Stimulated activated CD4-positive, alpha-beta T cell treated with anti-CD3 and anti-CD28 coated beads, Interleukin-4, amount 100 ng/mL, for 1 hour (primary cell): ENCODE results near the gene AIFM1.
"Not testable (repeated sequence)": the region's sequence is repeated elsewhere in the genome, so short reads cannot be mapped to it uniquely, and the experiment has no call there.

Source experiments
- DNase-seq: peaks from one replicate; pipeline ENCODE4 v3.0.0-alpha.2; 2020

Gene AIFM1

DNA sequence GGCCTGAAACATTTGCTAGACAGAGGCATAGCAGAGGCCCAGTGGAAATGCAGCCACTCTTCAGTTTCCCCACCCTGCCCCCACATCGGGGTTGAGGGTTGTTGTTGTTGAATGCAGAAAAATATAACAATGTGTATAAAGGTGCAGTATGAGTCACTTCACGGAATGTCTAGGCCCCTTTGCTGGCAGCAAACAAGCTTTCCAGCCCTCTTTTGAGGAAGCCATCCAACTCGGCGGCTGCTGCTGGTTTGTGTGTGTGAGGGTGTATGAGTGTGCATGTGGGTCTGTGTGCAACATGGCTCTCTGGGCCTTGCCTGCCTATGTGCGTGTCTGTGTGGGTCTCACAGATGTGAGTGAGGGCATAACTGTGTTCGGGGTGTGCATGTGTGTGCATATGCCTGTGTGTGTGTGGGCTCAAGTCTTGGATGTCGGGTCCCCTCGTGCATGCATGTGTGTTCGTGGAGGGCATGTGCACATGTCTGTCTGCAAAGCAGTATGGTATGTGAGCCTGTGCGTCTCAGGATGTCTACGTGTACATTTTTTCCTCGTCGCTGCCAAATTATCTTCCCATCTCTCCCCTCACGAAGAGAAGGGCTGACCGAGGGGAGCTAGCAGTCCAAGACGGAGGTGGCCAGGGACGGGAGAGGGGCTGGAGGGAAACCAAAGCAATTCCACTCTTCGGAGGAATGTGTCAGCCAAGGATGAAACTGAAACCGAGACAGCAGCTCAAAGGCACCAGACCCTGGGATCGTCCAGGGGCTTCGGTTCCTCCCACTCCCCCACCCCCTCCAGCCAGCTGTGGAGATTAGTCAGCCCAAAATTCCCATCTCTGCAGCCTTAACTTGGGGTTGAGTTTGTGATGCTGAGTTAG lies 47.0 kb downstream of the AIFM1 start:
- DNase-seq, result no peak

DNA sequence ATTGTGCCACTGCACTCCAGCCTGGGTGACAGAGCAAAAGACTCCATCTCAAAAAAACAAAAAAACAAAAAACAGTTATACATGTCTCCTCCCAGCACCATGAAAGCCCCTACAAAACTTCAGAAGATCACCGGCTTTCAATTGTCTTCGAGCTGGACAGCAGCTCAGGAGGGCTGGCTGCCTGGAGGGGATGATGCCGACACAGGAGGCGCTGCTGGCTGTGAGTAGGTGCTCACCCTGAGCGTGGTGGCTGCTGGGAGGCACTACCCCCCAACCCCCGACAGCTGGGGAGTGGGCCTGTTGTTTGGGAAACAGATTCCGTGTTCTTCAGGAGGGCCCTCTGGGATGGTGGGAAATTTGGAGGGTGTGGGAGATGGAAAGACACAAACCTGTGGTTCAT lies 48.5 kb downstream of the AIFM1 start:
- no peak for DNase-seq

DNA sequence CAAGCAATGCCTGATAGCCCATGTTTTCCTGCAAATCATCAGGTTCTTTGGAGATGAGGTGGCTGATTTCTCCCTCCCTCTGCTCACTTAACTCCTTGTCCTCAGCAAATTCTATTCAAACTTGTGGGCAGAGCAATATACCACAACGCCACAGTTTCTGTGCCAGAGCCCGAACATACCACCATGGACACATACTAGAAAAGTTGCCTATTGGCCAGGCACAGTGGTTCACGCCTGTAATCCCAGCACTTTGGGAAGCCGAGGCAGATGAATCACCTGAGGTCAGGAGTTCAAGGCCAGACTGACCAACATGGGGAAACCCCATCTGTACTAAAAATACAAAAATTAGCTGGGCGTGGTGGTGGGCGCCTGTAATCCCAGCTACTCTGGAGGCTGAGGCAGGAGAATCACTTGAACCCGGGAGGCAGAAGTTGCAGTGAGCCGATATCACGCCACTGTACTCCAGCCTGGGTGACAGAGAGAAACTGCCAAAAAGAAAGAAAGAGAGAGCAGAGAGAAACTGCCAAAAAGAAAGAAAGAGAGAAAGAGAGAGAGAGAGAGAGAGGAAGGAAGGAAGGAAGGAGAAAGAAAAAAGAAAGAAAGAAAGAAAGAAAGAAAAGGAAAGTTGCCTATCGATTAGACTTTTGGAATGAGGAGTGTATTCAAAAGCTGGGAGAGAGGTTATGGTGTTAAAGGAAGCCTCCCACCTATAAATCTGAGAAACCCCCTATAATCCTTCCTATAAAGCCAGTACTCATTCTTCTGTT lies 50.3 kb downstream of the AIFM1 start:
- not testable (repeated sequence) for DNase-seq

DNA sequence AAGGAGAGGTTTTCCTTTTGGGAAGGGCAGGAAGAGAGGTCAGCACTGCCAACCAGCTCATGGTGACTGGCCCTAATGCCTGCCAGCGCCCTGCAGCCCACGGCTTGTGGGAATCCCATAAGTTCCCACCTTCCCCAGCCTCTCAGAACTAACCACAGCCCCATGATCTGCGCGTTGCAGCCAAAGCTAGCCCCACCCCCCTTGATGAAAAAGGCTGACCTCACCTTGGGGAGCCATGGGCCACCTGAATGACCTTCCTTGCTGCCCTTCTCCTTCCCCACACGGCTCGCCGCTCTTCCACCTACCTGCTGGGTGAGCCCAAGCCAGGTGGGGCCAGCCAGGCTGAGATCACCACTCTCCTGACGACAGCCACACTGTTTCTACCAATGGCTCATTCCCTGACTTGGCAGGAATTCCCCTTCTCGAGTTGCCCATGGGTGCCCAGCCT lies 51.5 kb downstream of the AIFM1 start:
- DNase-seq, result no peak

DNA sequence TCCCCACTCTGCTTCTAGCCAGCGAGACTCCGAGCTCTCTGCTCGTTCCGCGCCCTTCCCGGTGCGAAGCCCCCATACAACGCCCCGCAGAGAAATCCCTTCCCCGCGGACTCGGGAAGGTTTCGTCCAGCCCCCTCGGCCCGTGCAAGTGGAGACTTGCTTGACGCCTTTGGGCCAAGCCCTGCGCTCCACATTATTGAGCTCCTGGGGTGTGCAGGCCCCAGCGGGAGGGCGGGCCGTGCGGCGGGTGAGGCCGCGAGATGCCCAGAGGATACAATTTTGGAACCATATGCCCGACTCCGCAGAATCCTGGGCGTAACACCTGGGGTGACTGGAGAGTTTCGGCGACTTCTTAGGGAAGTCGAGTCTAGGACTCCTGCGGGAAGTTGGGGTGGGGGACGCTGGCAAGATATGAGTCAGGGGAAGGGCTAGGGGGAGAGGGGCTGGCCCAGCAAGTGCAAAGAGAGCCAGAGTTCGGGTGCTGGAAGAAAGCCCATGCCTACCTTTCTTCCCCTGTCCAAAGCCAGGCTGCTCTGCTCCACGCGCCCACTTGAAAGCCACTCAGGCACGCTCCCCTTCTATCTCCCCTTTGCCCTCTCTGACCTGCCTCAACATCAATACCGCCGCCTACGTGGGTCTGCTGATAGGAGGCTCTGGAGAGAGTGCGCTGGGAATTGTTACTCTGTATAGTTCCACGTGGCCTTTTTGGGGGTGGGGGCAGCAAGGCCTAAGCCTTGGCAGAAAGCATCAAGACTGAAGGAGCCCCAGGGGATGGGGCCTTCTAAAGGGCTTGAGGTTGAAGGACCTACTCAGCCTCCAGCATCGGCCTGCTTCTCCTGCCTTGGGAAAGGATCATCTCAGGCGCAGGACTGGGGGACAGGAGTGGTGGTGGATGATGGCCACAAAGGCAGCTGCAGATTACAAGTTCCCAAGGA lies 54.2 kb downstream of the AIFM1 start:
- no peak for DNase-seq

DNA sequence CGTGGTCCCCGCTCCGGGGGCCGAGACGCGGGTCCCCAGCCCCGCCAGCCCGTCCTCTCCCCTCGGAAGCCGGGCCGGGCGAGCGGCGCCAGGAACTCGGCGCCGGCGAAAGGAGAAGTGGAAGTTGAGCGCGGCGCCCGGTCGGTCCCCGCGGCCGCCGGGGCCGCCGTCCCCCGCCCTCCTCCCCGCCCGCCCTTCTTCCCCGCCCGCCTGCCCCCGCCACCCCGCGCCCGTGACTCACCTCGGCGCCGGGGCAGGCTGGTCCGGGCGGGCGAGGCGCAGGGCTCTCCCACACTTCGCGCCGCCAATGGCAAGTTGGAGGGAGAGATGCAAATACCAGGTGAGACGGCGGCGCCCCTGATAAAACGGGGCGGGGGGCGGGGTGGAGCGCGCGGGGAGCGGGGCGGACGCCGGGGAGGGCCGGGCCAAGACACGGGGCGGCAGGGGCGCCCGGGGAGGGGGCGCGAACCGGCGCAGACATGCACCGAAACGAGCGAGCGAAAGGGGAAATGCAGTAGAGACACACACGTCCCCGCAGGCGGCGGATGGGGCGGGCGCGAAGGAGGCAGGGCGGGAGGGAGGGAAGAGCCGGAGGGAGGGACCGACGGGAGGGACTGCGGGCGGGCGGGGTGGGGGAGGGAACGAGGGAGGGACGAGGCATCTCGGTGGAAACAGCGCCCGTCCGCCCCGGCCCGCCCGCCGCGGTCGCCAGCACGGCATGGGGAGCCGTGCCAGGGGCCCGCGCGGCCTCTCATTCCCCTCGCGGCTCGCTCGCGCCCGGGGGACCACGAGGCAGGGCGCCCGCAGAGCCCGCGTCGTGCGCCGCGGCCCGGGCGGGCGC lies 55.0 kb downstream of the AIFM1 start, which contains the start of gene ELF4:
TSS of gene ELF4 (minus strand) at position 119 of the 841 bp plus-strand sequence. CDS start 29,167 bp downstream, outside the sequence.
- peak; percentile 65 for DNase-seq

DNA sequence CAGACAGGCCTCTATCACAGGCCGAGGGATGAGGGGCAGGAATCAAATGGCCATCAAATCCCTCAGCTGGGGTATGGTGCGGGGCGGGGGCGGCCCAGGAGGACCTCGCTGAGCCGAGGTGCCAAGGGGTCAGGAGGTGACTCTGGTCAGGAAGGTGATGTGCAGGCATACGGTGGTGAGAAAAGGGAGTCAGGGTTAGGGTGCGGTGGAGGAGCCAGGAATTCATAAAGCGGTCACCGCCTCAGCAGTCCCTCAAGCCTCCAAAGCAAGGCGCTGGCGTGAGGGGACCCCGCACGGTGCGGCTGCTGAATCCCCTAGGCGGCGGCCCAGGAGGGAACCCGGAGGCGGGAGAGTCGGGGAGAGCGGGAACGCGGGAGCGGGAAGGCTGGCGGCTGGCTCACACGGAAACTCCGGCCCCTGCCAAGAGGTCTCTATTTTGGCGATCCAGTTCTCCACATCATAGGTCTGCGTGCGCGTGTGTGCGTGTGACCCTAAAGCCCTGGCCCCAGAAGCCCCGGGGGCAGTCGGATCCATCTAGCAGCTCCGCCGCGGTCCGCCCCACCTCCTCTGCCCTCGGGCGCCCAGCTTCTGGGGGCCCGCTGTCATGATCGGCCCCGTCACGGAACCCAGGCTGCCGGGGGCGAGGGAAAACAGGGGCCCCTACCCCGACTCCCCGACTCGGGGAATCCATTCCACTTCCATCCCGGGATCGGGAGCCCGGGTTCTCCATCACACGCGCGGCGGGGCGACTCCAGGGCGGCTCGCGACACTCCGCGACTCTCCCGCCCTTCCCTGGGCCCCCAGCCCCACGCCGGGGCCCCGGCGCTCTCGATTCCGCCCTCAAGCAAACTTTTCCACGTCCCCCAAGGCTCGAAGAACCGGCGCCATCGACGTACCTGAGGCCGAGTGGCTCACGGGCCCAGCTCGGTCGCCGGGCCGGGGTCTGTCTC lies 55.9 kb downstream of the AIFM1 start:
- DNase-seq, result no peak

DNA sequence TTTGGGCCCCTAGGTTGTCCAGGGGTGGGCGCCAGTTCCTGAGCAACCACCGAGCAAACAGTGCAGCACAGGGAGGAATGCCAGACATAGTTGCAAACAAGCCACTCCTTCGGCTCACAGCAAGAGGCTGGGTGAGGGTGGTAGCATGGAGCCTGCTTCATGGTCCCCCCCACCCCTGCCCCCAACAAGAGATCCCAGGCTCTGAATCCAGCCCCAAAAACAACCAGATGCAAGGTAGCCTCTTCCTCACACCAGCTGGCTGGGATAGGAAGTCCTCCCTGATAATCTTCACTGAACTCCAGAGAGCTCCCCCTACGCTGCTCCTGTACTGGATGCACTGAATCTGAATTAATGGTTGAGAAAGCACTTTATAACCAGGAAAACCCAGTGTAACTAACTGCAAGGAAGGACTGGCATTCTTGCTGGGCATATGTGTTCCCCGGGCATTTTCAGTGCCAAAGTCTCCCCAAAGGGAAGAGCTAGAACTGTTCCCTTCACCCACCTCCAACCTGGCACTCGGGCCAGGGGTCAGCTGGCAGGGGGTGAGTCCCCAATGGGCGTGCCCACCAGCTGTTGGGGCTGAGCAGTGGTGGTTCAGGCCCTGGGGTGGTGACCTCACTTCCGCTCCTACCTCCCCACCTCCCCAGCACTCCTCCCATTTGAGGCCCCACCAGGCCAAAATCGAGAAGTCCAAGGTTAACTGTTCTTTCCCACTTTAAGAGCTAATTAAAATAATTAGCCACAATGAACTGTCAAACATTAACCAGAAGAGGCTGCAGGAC lies 56.8 kb downstream of the AIFM1 start:
- DNase-seq, result no peak

DNA sequence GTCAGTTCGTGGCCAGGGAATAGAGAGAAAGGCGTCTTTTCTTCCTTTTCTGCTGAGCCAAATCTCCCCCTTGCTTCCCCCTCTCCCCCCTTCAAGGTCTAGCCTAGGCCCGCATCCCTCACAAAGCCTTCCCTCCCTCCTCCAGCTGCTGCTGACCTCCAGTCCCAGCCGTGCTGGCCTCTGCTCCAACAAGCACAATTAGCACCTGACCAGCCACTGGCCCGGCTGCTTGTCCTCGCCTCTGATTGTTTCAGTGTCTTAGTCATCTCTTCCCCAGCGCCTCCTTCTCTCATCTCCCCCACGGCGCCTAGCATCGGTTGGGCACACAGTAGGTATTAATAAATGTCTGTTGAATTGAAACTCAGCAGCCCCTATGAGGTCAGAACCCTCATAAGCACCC lies 59.6 kb downstream of the AIFM1 start:
- DNase-seq, result no peak

DNA sequence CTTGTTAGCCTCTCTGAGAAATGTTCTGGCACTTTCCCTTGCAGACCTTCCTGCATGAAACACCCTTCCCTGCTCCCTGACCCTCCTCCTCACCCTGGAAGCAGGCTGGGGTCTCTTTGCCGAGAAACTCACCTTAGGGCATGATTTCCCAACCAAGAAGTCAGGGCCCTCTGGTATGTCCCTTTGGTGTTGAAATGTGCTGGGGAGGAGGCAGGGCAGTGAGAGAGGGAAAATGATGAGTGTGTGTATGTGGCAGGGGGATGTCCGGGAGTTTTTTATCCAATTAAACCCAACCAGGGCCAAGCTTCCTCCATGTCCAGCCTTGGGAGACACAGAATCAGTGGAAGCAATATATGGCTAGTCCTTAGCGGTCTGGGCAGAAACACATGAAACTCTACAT lies 60.4 kb downstream of the AIFM1 start:
- no peak for DNase-seq

DNA sequence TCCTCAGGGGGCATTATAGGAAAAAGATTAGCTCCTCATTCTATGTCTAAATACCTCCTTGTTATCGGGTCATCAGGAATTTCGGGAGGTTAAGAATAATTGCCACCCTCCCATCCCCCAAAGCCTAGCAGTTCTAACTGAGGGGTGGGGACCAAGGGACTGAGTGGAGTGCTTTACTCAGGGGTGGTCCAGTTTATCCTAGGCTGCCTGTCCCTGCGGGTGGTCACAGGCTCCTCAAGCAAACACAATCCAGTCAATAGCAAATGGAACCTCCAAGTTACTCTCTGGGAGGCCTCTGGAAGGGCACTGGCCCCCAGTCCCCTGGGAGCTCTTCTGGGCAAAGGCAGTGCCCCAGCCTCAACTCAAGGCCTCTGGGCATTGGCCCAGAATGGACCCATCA lies 62.0 kb downstream of the AIFM1 start:
- no peak for DNase-seq

DNA sequence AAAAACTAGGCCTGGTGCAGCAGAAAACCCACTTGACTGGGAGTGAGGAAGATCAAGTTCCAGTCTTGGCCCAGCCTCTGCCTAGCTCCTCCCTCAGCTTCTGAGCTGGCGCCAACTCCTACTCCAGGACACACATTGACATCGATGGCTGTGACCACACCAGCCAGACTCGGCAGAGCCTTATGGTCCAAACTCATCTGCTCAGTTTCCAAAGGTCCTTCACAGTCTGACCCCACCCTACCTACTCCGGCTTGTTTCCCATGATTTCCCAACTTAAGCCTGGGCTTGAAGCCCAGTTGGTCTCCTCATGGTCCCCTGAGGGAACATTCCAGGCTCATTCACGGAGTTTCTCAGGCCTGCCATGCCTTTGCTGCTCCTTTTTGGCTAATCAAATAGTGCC lies 65.5 kb downstream of the AIFM1 start:
- DNase-seq, result no peak

DNA sequence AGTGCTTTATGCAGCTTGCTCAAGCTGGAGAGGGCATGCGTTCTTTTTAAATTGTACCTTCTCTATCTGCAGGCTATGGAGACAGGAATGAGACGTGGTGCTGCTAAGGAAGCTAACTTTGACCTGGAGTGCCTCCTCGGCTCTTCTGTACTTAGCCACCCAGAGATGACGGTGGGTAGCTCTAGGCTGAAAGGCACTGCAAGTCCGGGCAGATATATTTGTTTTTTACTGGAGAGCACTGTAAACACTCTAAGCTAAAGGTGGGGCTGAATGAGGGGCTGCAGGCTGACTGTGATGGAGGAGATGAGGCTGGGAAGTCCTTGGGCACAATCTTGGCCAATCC lies 67.5 kb downstream of the AIFM1 start:
- DNase-seq, result no peak

DNA sequence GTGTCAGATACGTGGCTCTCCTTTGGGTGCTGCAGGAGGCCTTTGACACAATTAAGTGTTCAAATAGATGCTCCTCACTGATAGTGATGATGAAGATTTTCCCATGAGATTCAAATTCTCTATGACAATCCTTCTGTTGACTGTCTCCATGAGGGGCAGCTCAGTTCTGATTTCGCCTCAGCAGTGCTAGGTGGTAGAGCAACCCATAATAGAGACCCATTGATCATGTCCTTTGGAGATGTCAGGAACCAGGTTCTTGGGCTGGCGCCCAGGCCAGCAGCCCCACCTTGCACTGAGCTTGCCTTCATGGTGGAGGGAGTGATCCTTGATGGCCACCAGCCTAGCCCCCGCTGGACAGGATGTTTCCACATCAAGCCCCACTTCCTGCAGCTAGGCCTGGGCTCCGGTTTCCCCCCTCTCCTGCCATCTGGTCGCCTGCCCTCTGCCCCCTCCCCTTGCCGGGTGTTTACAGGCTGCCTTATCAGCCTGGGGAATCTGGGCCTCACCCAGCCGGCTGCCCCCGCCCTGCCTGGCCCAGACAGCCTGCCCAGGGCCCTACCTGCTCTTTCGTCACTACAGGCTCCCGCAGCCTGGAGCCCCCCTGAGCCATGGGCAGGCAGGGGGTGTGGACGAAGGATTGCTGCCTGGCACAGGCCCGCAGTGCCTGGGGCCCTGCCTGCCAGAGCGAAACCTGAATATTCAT lies 68.0 kb downstream of the AIFM1 start:
- DNase-seq, result no peak

DNA sequence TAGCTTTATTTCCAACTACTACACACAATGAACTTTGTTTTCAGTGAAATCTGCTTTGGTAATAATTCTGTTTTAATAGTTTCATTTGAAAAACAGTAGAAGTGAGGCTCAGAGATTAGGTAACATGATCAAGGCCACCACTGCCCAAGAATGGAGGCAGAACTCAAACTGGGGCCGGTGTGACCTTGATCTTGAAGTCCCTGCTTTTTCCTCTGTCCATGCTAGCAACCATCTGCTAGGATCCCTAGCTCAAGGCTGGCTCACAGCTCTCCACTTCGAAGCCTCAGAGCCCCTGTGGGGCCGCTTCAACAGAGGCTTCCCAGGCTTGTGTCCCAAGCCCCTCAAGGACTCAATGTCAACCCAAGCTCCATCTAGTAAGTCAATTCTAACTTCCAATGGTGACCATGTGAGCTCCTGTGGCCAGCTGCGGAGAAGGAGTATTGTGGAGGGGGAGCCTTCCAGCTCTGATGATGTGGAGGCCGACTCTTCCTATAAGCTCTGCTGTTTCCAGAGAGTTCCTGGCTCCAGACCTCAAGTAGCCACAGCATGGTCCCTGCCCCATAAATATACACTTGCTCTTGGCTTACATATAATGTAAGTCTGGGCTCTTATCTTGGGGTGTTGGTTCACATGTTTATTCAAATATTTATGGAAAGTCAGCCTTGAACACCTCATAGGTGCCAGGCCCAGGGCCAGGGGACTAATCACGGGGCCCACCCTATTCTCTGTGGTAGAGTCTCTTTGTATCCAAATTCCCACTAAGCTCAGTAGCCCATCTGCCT lies 70.2 kb downstream of the AIFM1 start:
- no peak for DNase-seq

DNA sequence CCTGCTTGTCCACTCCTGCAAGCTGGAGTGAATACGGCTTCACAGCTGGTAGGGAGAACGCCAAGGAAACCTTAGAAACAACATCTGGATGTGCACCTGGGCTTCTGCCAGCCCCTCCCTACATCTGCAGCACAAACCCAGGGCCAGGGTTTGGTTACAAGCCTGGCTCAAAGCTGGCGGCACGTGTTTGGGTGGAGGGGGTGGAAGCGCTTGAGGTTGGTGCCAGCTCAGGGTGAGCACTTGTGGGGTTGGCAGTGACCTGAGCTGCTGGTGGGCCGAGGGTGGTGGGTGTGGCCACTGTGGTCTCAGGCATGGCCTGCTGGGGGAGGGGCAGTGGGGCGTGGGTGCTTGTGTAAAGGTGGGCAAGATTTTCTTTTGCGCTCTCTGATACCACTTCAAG lies 70.9 kb downstream of the AIFM1 start:
- no peak for DNase-seq

DNA sequence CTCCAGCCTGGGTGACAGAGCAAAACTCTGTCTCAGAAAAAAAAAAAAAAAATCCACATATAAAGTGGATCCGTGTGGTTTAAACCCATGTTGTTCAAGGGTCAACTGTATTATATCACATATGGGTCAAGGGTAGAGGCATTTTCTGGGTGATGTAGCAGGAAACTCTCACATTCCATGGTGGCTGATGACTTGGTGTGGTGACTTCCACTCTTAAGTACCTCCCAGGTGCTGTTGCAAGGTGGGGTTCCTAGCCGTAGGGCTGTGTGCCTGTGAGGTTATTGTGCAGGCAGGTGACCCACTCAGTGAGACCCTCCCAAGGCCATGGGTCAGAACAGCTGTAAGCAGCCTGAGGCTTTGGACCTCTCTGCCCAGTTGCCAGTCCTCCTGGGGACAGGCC lies 72.4 kb downstream of the AIFM1 start:
- DNase-seq, result no peak

DNA sequence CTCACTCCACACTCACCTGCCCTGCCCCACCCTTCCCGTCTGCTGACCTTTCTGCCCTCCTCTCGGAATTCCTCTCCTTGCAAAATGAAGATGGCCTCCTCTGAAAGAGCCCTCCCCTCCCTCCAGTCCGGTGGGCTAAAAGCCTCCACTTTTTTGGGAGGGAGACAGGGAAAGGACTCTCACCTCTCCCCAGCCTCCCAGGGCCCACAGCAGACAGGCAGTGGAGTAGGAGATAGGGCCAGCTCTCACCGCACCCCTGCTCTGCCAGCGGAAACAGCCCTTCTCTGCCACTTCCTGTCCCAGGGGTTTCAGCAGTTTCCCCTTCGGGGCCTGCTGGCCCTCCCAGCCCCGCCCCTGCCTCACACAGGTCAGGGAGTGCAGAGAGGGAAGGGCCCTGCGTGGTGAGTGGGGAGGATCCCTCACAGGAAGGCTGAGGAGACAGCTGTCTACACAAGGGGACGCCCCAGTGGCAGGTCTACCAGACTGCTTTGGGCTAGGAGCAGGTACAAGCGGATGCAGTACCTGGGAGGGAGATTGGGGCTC lies 73.6 kb downstream of the AIFM1 start:
- DNase-seq, result peak; percentile 64
